Trophoblast cell (in vitro differentiated cells and primary cell): ENCODE measurements around the gene EDDM13.

ENCODE experiments used
- DNase-seq, 2 donors: peaks; one replicate each; pipeline ENCODE4 v3.0.0-alpha.2; 2016
- H2AFZ ChIP-seq: 2 replicates; pipeline ENCODE4 v1.6.1; 2013; ENCODE audit warnings: low read length, moderate library complexity, mild to moderate bottlenecking; ENCODE audit not compliant: insufficient read depth, poor library complexity
- H2AK5ac ChIP-seq: 2 replicates; pipeline ENCODE4 v1.6.1; 2013; ENCODE audit warnings: mild to moderate bottlenecking, low read length
- H2BK120ac ChIP-seq: 2 replicates; pipeline ENCODE4 v1.6.1; 2013; ENCODE audit warnings: low read length, mild to moderate bottlenecking, moderate library complexity; ENCODE audit not compliant: insufficient read depth, poor library complexity
- H2BK12ac ChIP-seq: 2 replicates; pipeline ENCODE4 v1.6.1; 2013; ENCODE audit warnings: mild to moderate bottlenecking, low read length, moderate library complexity
- H2BK5ac ChIP-seq: 2 replicates; pipeline ENCODE4 v1.6.1; 2013; ENCODE audit warnings: low read length, low read depth, moderate library complexity, mild to moderate bottlenecking; ENCODE audit not compliant: poor library complexity
- H3K14ac ChIP-seq: 2 replicates; pipeline ENCODE4 v1.6.1; 2013; ENCODE audit warnings: mild to moderate bottlenecking, low read length
- H3K18ac ChIP-seq: 2 replicates; pipeline ENCODE4 v1.6.1; 2013; ENCODE audit warnings: mild to moderate bottlenecking, low read length
- H3K23ac ChIP-seq: 2 replicates; pipeline ENCODE4 v1.6.1; 2013; ENCODE audit warnings: low read length
- H3K27ac ChIP-seq: 2 replicates; pipeline ENCODE4 v1.5.1; 2013; ENCODE audit warnings: low read depth, mild to moderate bottlenecking, inconsistent platforms, low read length, moderate library complexity
- H3K27me3 ChIP-seq: 2 replicates; pipeline ENCODE4 v1.6.1; 2013; ENCODE audit warnings: inconsistent platforms, mild to moderate bottlenecking, low read length, moderate library complexity; ENCODE audit not compliant: insufficient read depth
- H3K36me3 ChIP-seq, 2 experiments: 1 replicate in 1 of 2; 2 replicates in 1 of 2; pipeline ENCODE4 v1.6.1; 2013; ENCODE audit warnings: low read length in 2 of 2, mild to moderate bottlenecking in 2 of 2, moderate library complexity in 1 of 2; ENCODE audit not compliant: insufficient read depth in 2 of 2, control insufficient read depth in 1 of 2
- H3K4ac ChIP-seq: 2 replicates; pipeline ENCODE4 v1.6.1; 2013; ENCODE audit warnings: low read depth, mild to moderate bottlenecking, low read length, moderate library complexity
- H3K4me1 ChIP-seq, 2 experiments: 1 replicate in 1 of 2; 2 replicates in 1 of 2; pipeline ENCODE4 v1.6.1; 2013; ENCODE audit warnings: low read length in 2 of 2, mild to moderate bottlenecking in 2 of 2, moderate library complexity in 1 of 2; ENCODE audit not compliant: insufficient read depth in 2 of 2, control insufficient read depth in 1 of 2
- H3K4me2 ChIP-seq: 2 replicates; pipeline ENCODE4 v1.6.1; 2013; ENCODE audit warnings: inconsistent platforms, mild to moderate bottlenecking, low read length, moderate library complexity
- H3K4me3 ChIP-seq: 2 replicates; pipeline ENCODE4 v1.5.1; 2013; ENCODE audit warnings: mild to moderate bottlenecking, low read depth, low read length, inconsistent platforms
- H3K79me1 ChIP-seq: one replicate; pipeline ENCODE4 v1.6.1; 2013; ENCODE audit warnings: low read length
- H3K79me2 ChIP-seq: 2 replicates; pipeline ENCODE4 v1.6.1; 2013; ENCODE audit warnings: low read length, mild to moderate bottlenecking; ENCODE audit not compliant: control insufficient read depth, insufficient read depth, poor library complexity
- H3K9ac ChIP-seq: 2 replicates; pipeline ENCODE4 v1.6.1; 2013; ENCODE audit warnings: mild to moderate bottlenecking, low read length
- H3K9me3 ChIP-seq: 2 replicates; pipeline ENCODE4 v1.6.1; 2013; ENCODE audit warnings: low read depth, mild to moderate bottlenecking, control low read depth, inconsistent platforms, low read length; ENCODE audit not compliant: insufficient read depth
- H4K12ac ChIP-seq: 2 replicates; pipeline ENCODE4 v1.6.1; 2013; ENCODE audit warnings: low read depth, mild to moderate bottlenecking, low read length, moderate library complexity
- H4K8ac ChIP-seq: 2 replicates; pipeline ENCODE4 v1.6.1; 2013; ENCODE audit warnings: low read depth, mild to moderate bottlenecking, low read length, moderate library complexity
- H4K91ac ChIP-seq: one replicate; pipeline ENCODE4 v1.6.1; 2013; ENCODE audit warnings: low read depth, mild to moderate bottlenecking, low read length, moderate library complexity
- WGBS: extraction: QIAGEN DNeasy Blood & Tissue Kit; methylation state at CpG from one replicate; pipeline ENCODE4 v1.1.7; 2013; ENCODE audit warnings: missing lambda C conversion rate; ENCODE audit not compliant: insufficient read length, insufficient coverage; ENCODE audit errors: extremely low coverage; 5-methylcytosine and 5-hydroxymethylcytosine counted together

Gene EDDM13

DNA sequence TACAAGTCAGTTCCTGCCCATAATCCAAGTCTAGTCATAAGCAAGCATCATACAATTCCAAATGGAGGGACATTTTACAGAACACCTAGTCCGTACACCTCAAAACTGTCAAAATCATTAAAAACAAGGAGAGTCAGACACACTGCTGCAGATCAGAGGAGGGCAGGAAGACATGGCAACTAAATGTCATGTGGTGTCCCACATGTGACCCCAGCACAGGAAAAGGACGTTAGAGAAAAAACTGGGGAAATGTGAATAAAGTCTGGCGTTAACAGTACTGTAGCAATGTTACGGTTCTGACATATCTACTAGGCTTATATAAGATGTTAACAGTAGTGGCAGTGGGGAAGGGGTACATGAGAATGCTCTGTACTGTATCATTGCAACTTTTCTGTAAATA is 39.8 kb downstream of the EDDM13 start:
- peaks cover 14% of the 10 kb centered on the region for H3K79me1 ChIP-seq
- DNase-seq, result no peak
- peaks cover 0 to 2% of the 10 kb centered on the region in 2 experiments for H3K36me3 ChIP-seq
- H3K4me3 ChIP-seq, result no peak overlapping the region
- no peaks in the 10 kb centered on the region for H3K27me3 ChIP-seq
- no peak overlapping the region for H2BK5ac ChIP-seq
- H3K4me2 ChIP-seq, result no peak overlapping the region
- no peak overlapping the region for H3K18ac ChIP-seq
- H4K91ac ChIP-seq, result no peak overlapping the region
- H3K4me1 ChIP-seq, result peaks cover 5 to 11% of the 10 kb centered on the region in 2 experiments
- no peak overlapping the region for H2BK12ac ChIP-seq
- H3K4ac ChIP-seq, result no peak overlapping the region
- no peak overlapping the region for H3K9ac ChIP-seq
- H3K9me3 ChIP-seq, result no peaks in the 10 kb centered on the region
- H2BK120ac ChIP-seq, result no peak overlapping the region
- H3K23ac ChIP-seq, result no peak overlapping the region
- no CpG with 5 or more reads among the region's 4 CpGs for WGBS
- peaks cover 7% of the 10 kb centered on the region for H3K79me2 ChIP-seq
- H4K8ac ChIP-seq, result no peak overlapping the region
- H3K27ac ChIP-seq, result no peak overlapping the region
- no peak overlapping the region for H4K12ac ChIP-seq
- no peak overlapping the region for H2AFZ ChIP-seq
- H2AK5ac ChIP-seq, result no peak overlapping the region
- no peak overlapping the region for H3K14ac ChIP-seq

DNA sequence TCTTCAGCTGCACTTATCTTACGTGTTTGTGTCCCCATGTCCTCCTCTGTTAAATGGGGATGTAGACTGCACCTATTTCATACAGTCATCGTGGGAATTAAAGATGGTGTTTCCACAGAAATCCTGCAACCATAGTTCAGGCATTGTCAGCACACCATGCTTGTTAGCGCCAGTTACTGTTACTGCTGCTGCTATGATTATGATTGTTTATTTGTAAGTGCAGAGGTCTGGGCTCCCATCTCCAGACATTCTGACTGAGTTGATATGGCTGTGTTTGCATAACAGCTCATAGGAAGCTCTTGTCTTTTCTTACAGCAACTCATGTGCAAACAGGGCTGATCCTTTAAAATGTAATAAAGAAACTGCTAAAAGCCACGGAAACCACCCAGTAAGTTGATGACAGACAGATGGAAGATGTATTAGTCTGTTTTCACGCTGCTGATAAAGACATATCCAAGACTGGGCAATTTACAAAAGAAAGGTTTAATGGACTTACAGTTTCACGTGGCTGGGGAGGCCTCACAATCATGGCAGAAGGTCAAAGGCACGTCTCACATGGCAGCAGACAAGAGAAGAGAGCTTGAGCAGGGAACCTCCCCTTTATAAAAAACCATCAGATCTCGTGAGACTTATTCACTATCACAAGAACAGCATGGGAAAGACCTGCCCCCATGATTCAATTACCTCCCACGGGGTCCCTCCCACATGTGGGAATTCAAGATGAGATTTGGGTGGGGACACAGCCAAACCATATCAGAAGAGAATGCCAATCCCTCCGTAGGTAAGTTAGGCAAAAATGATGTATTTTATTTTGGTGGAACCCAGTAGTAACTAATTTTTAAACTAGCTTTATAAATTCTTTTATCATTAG is 40.5 kb downstream of the EDDM13 start:
- Histone ChIP-seq H3K18ac (no peak overlapping the region), H3K27ac (no peak overlapping the region), H2AFZ (no peak overlapping the region), H2BK120ac (no peak overlapping the region), H3K4me3 (no peak overlapping the region), H3K79me1 (peaks cover 14% of the 10 kb centered on the region), H3K79me2 (peaks cover 7% of the 10 kb centered on the region), H2AK5ac (no peak overlapping the region), H3K27me3 (no peaks in the 10 kb centered on the region), H4K8ac (no peak overlapping the region), H3K9ac (no peak overlapping the region), H2BK5ac (no peak overlapping the region), H2BK12ac (no peak overlapping the region), H3K23ac (no peak overlapping the region), H4K91ac (no peak overlapping the region), H3K4ac (no peak overlapping the region), H3K4me2 (no peak overlapping the region), H3K36me3 (peaks cover 0 to 2% of the 10 kb centered on the region in 2 experiments), H3K14ac (no peak overlapping the region), H3K9me3 (no peaks in the 10 kb centered on the region), H3K4me1 (peaks cover 5 to 11% of the 10 kb centered on the region in 2 experiments), H4K12ac (no peak overlapping the region)
- DNase-seq, result no peak
- WGBS, result no CpG with 5 or more reads among the region's 10 CpGs

GRCh38 chr19:56314018-56314380 is 41.5 kb downstream of the EDDM13 start:
- Histone ChIP-seq H3K27ac (peak overlapping the region; percentile 31), H3K4me2 (peak overlapping the region; percentile 86), H3K4me3 (peak overlapping the region; percentile 90), H3K9ac (peak overlapping the region; percentile 80), H3K23ac (no peak overlapping the region), H3K27me3 (no peaks in the 10 kb centered on the region), H3K14ac (peak overlapping the region; percentile 33), H2AFZ (peak overlapping the region; percentile 38), H4K12ac (peak overlapping the region; percentile 4), H3K9me3 (no peaks in the 10 kb centered on the region), H3K4ac (no peak overlapping the region), H2BK120ac (no peak overlapping the region), H3K79me1 (peaks cover 14% of the 10 kb centered on the region), H3K79me2 (peaks cover 7% of the 10 kb centered on the region), H2BK5ac (peak overlapping the region; percentile 14), H2AK5ac (peak overlapping the region; percentile 79), H4K91ac (peak overlapping the region; percentile 55), H2BK12ac (no peak overlapping the region), H4K8ac (peak overlapping the region; percentile 39), H3K18ac (peak overlapping the region; percentile 36), H3K4me1 (peaks cover 5 to 11% of the 10 kb centered on the region in 2 experiments), H3K36me3 (peaks cover 0 to 2% of the 10 kb centered on the region in 2 experiments)
- no peak for DNase-seq
- no CpG with 5 or more reads among the region's 9 CpGs for WGBS

DNA sequence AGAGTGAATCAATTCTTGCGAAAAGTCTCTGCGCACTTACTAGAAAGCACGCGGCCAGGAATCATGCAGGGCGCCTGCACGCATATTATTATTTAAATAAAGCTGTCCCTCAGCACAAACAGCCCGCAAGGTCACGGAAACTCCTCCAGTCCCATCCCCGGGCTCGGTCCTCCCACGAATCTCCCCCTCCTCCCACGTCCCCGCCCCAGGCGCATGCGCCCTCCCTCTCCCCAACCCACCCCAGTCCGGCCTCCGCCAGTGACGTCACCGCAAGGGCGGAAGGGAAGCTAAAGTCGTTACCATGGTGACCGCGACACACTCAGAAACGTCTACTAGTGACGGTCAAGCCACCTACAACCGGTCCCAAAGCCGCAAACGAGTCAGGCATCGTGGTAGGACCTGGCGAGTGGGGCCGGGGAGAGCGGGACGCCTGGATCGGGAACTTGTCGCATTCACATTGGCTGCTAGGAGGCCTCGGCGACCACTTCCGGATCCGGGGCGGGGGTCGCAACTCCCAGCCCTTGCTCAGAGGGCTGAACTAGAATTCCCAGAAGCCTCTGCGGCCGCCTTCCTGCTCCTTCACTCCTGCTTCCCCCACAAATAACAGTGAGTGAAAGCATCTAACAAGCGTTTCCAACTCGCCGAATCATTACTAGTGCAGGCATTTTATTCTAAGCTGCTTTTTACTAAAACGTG is 42.0 kb downstream of the EDDM13 start, which contains the start of gene ZSCAN5A:
ZSCAN5A (minus strand) TSS at position 459 of the 696 bp plus-strand sequence. CDS start 89,793 bp downstream, outside the sequence.
- Histone ChIP-seq H4K91ac (peak within 1 kb of the TSS; percentile 97), H2AK5ac (peak within 1 kb of the TSS; percentile 79), H3K4me3 (peak within 1 kb of the TSS; percentile 91), H4K8ac (peak within 1 kb of the TSS; percentile 99), H3K18ac (peak within 1 kb of the TSS; percentile 96), H2BK5ac (peak within 1 kb of the TSS; percentile 98), H2BK120ac (peak within 1 kb of the TSS; percentile 93), H3K9ac (peak within 1 kb of the TSS; percentile 94), H3K36me3 (peaks cover 0 to 2% of the 10 kb centered on the region in 2 experiments), H3K4me1 (peaks cover 5 to 11% of the 10 kb centered on the region in 2 experiments), H3K27me3 (no peaks in the 10 kb centered on the region), H3K14ac (peak within 1 kb of the TSS; percentile 95), H3K4me2 (peak within 1 kb of the TSS; percentile 86), H3K79me2 (peaks cover 7% of the 10 kb centered on the region), H3K9me3 (no peaks in the 10 kb centered on the region), H3K27ac (peak within 1 kb of the TSS; percentile 91), H2BK12ac (peak within 1 kb of the TSS; percentile 26), H3K4ac (peak within 1 kb of the TSS; percentile 80), H4K12ac (peak within 1 kb of the TSS; percentile 98), H2AFZ (peak within 1 kb of the TSS; percentile 92), H3K23ac (no peak within 1 kb of the TSS), H3K79me1 (peaks cover 14% of the 10 kb centered on the region)
- DNase-seq, result peak; percentile 92 to 98
- no CpG with 5 or more reads among the region's 47 CpGs for WGBS
